GM12873 (cell line): Measurements from ENCODE around the gene CHST4.
A peak's percentile ranks its signal among the peaks of the same experiment; 100 is the strongest.

Experiments used
- TF ChIP-seq, protein P1 (sequence below): IDR thresholded peaks from 2 replicates; pipeline ENCODE4 v1.5.1; 2012; ENCODE audit warnings: low read depth, mild to moderate bottlenecking, moderate library complexity, low read length, control low read depth; ENCODE audit not compliant: insufficient read depth; ENCODE audit errors: missing control alignments

Gene CHST4

DNA sequence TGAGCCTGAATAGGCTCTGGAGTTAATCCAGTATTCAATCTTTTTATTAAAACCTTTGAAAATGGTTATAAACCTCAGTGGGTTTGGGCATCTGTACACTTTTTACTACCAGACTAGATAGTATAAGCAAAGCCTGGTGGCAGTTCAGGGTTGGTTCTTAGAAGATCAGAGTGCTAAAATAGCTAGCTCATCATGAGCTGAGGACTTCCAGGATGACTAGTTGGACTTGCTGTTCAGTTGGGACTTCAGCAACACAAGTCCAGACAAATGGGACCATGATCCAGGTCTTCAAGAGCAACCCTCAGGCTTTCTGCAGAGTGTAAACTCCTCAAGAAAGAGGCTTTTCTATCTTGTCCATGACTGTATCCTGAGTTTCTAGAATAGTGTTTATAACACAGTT lies 35.9 kb upstream of the CHST4 start:
- TF ChIP-seq, protein P1, sequence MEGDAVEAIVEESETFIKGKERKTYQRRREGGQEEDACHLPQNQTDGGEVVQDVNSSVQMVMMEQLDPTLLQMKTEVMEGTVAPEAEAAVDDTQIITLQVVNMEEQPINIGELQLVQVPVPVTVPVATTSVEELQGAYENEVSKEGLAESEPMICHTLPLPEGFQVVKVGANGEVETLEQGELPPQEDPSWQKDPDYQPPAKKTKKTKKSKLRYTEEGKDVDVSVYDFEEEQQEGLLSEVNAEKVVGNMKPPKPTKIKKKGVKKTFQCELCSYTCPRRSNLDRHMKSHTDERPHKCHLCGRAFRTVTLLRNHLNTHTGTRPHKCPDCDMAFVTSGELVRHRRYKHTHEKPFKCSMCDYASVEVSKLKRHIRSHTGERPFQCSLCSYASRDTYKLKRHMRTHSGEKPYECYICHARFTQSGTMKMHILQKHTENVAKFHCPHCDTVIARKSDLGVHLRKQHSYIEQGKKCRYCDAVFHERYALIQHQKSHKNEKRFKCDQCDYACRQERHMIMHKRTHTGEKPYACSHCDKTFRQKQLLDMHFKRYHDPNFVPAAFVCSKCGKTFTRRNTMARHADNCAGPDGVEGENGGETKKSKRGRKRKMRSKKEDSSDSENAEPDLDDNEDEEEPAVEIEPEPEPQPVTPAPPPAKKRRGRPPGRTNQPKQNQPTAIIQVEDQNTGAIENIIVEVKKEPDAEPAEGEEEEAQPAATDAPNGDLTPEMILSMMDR, result no peak

DNA sequence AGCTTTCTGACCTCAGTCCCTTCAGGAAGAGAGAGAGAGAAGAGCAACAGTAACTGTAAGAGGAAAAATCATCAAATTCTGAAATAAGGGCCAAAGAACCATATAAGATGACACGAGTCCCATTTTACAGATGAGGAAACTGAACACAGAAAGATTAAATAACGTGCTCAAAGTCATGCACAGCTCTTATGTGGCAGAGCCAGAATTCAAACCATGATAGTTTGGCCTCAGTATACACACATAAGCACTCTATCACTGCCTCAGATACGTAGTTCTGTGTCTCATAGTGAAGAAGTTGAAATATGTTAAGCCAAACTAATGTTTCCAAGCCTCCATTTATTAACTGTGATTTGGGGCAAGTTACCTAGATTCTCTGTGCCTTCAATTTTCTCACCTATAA lies 35.2 kb upstream of the CHST4 start:
- TF ChIP-seq, protein P1, result no peak

DNA sequence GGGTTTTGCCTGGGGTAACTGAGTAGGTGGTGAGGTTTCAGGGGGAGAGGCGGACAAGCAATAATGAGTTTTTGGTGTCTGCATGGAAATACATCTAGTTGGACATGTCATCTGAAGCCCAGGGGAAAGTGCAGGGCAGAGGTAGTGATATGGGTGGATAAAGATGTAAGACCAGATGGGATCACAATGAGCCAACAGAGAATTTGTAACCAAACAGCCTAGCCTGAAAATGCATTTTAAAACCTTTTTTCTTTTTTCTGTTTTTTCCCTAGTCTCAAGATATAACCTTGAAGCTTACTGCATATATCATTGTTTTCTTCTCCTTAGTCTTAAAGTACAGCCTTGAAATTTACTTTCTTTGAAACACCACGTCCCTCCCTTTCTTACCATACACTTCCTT lies 33.4 kb upstream of the CHST4 start:
- TF ChIP-seq, protein P1, result no peak

DNA sequence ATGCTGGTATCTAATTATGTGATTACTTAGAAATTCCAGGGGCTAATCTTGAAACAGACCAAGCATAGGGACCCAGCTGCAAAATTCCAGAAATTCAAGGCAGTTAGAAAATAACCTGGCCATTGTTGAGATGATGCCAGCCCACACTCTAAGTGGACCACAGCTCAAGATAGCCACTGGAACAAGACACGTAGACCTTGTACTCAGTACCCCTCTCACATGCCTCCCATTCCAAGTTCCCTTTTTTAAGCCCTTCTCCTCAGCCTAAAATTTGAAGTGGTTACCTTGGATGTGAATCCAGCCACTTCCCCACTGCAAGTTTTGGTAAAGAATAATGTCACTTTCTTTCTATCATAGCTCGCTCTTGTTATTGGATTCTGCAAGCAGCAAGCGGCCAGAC lies 33.0 kb upstream of the CHST4 start:
- TF ChIP-seq, protein P1, result no peak

DNA sequence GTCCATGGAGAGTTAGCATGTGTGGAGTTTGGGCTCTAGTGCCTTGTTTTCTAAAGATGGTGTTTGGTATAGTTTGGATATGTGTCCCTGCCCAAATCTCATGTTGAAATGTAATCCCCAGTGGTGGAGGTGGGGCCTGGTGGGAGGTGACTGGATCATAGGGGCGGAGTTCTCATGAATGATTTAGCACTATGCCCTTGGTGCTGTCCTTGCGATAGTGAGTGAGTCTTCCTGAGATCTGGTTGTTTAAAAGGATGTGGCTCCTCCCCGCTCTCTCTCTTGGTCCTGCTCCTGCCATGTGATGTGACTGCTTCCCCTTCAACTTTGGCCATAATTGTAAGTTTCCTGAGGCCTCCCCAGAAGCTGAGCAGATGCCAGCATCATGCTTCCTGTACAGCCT lies 28.2 kb upstream of the CHST4 start:
- TF ChIP-seq, protein P1, result no peak

DNA sequence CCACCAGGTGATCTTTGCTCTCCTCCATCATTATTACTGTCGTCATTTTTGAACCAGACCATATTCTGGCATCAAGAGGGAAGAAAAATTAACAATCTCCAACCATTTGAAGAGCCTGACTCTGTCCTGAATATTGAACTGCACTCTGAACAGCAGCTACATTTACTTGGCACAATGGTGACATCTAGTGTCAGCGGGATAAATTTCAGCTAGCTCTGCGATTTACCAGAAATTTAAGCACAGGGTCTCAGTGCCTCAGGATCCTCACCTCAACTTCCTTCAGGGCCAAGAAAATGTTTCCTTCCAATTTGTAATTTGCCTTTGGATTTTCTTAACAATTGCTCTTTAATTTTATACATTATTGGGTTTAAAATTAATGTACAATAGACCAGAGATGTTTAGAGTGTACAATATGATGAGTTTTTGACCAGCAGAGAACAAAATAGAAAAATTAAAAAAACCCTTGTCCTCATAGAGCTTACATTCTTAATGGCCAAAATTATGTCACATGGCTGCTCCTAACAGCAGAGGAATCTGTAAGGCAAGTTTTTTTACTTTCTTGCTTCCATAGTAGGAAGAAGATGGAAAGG lies 26.4 kb upstream of the CHST4 start:
- TF ChIP-seq, protein P1, result peak; percentile 74

DNA sequence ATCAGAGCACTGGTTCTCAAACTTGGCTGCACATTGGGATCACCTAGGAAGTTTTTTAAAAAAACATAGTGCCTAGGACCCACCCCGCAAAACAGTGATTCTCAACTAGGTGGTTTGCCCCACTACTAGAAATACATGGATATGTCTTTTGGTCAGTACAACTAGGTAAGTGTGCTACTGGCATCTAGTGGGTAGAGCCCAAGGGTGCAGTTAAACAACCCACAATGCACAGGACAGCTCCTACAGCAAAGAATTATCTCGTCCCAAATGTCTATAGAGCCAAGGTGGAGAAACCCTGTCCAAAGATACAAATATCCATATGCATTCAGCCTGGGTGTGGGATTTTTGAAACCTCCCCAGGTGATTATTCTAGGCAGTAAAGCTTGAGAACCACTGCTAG lies 25.3 kb upstream of the CHST4 start:
- TF ChIP-seq, protein P1, result no peak

DNA sequence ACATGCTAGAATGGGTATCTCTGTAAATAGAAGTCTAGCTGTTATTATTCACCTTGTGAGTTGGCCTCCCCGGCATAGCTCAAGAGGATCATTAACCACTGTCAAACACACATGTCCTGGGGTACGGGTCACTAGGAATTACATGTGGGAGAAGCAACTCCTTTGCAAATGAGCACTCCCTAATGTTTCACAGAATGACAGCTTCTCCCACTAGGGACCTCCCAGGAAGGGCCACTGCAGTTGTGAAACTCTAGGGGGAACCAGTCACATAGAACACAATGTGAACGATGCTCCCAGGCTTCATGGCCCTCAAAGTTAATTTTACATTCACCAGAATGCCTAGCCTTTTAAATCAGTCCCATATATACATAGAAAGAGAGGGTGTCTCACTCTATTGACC lies 24.7 kb upstream of the CHST4 start:
- TF ChIP-seq, protein P1, result peak; percentile 34
